HepG2 (cell line): ENCODE results near the gene PRCD. TPM values are rescaled to one million over a fixed set of nuclear protein-coding genes. Genes with fewer than 3 reads are reported as not detected.

Experiments used
- ADNP ChIP-seq: sonication (generic); formaldehyde crosslinking; IDR thresholded peaks from 2 replicates; pipeline ENCODE4 v1.4.0; 2020; ENCODE audit warnings: missing genetic modification reagents
- ATF5 ChIP-seq: sonication (generic); formaldehyde crosslinking; IDR thresholded peaks from 2 replicates; pipeline ENCODE4 v1.4.0; 2020; ENCODE audit warnings: mild to moderate bottlenecking, low read depth, missing genetic modification reagents
- CCDC6 ChIP-seq: sonication (generic); formaldehyde crosslinking; IDR thresholded peaks from 2 replicates; pipeline ENCODE4 v1.8.1; 2022; ENCODE audit warnings: mild to moderate bottlenecking, missing genetic modification reagents, moderate library complexity
- E2F5 ChIP-seq: sonication (generic); formaldehyde crosslinking; conservative IDR thresholded peaks from 2 replicates; pipeline ENCODE4 v1.4.0; 2020; ENCODE audit warnings: missing genetic modification reagents
- HNF1B ChIP-seq: sonication (generic); formaldehyde crosslinking; IDR thresholded peaks from 2 replicates; pipeline ENCODE4 v1.5.1; 2020; ENCODE audit warnings: mild to moderate bottlenecking, moderate library complexity, missing genetic modification reagents
- HOXA7 ChIP-seq: sonication (generic); formaldehyde crosslinking; IDR thresholded peaks from 2 replicates; pipeline ENCODE4 v1.8.1; 2022; ENCODE audit warnings: mild to moderate bottlenecking, missing genetic modification reagents, moderate library complexity
- IRF2 ChIP-seq: IDR thresholded peaks from 2 replicates; pipeline ENCODE4 v1.6.1; 2018; ENCODE audit warnings: missing genetic modification reagents, missing compliant biosample characterization
- PCBP2 ChIP-seq: fragments of 200-400 bp; formaldehyde crosslinking; optimal IDR thresholded peaks from 2 replicates; pipeline ENCODE3; 2018; ENCODE audit warnings: low read length, low read depth; ENCODE audit not compliant: poor library complexity, severe bottlenecking
- SIN3A ChIP-seq: IDR thresholded peaks from 2 replicates; pipeline ENCODE4 v1.6.1; 2011; ENCODE audit warnings: low read depth, mild to moderate bottlenecking, control low read depth, low read length, borderline replicate concordance
- TBL1XR1 ChIP-seq: fragments of 150-350 bp; IDR thresholded peaks from 2 replicates; pipeline ENCODE4 v1.6.1; 2014; ENCODE audit warnings: borderline replicate concordance, low read length; ENCODE audit not compliant: partially characterized antibody
- ZHX1 ChIP-seq: sonication (generic); formaldehyde crosslinking; IDR thresholded peaks from 2 replicates; pipeline ENCODE4 v1.8.1; 2022; ENCODE audit warnings: low read depth, mild to moderate bottlenecking, missing genetic modification reagents
- ZNF337 ChIP-seq: sonication (generic); formaldehyde crosslinking; IDR thresholded peaks from 2 replicates; pipeline ENCODE4 v1.5.1; 2020; ENCODE audit warnings: missing genetic modification reagents, low read depth, mild to moderate bottlenecking, borderline replicate concordance
- ZNF512B ChIP-seq: sonication (generic); formaldehyde crosslinking; IDR thresholded peaks from 2 replicates; pipeline ENCODE4 v1.5.1; 2020; ENCODE audit warnings: missing genetic modification reagents, mild to moderate bottlenecking, borderline replicate concordance
- ZNF652 ChIP-seq: IDR thresholded peaks from 2 replicates; pipeline ENCODE4 v1.6.1; 2016; ENCODE audit warnings: low read depth, borderline replicate concordance
- ZNF674 ChIP-seq: sonication (generic); formaldehyde crosslinking; IDR thresholded peaks from 2 replicates; pipeline ENCODE4 v1.5.0; 2020; ENCODE audit warnings: low read depth, mild to moderate bottlenecking, missing genetic modification reagents
- polyA plus RNA-seq, 8 experiments: library from polyadenylated mRNA; depleted of rRNA in 3 of 8; stranded (reverse) in 7 of 8; unstranded in 1 of 8; fragments of >200 nt; fragmentation: Illumina TruSeq in 4 of 8; extraction: Trizol in 4 of 8; gene quantifications; 2 replicates each; pipeline versions ENCODE4 v1.2.1 to v1.2.3, GENCODE V29; 2011 to 2016; ENCODE audit warnings: low read depth in 4 of 8, missing spikeins in 1 of 8, mixed read lengths in 1 of 8; ENCODE audit not compliant: insufficient read depth in 1 of 8
- total RNA-seq, 5 experiments: library from RNA; depleted of rRNA; stranded (reverse); fragments of >200 nt; fragmentation: Illumina TruSeq; extraction: Trizol; gene quantifications; 2 replicates each; pipeline ENCODE4 v1.2.3, GENCODE V29; 2016; ENCODE audit warnings: low read depth in 1 of 5

The PRCD gene
- total and polyA plus RNA-seq, 2 of the 13 experiments (the other 11 are each of a cell fraction or from before 2014, with no cell fraction given), result 0.51 TPM; not detected in 1

- TF ChIP-seq ZNF512B (CRISPR knock-in tag), result no peak
- no peak for TF ChIP-seq E2F5 (CRISPR knock-in tag)
- no peak; the same call in none of the 2 replicates for TF ChIP-seq CCDC6 (CRISPR knock-in tag)
- 0 out of 2 replicates have a peak, but pooled peaks have one; percentile 36 for TF ChIP-seq ZNF652 (CRISPR knock-in tag)
- TF ChIP-seq ZHX1 (CRISPR knock-in tag), result peak; percentile 78; the same call in 1 of the 2 replicates
- TF ChIP-seq ATF5 (CRISPR knock-in tag), result 0 out of 2 replicates have a peak, but pooled peaks have one; percentile 93
- peak; percentile 54 for TF ChIP-seq PCBP2
- peak; percentile 26; the same call in 1 of the 2 replicates for TF ChIP-seq ZNF674 (CRISPR knock-in tag)
- peak; percentile 83 for TF ChIP-seq TBL1XR1
- TF ChIP-seq HNF1B (CRISPR knock-in tag), result peak; percentile 92
- TF ChIP-seq ZNF337, result no peak; the same call in 1 of the 2 replicates
- TF ChIP-seq ADNP (CRISPR knock-in tag), result no peak
- TF ChIP-seq HOXA7 (CRISPR knock-in tag), result no peak
- TF ChIP-seq SIN3A, result peak; percentile 97
- TF ChIP-seq IRF2, result peak; percentile 95
These were observed 17.7 kb downstream of the PRCD start (continued) for GRCh38 chr17:76557368-76558197.
